ENCODE data around the gene RD3L.

The RD3L gene

GRCh38 chr14:103949131-103949790 is 6.9 kb upstream of the RD3L start:
- H3K27me3 ChIP-seq (ENCODE audit: control insufficient read depth, insufficient read depth, low read length) = no peaks in the 10 kb centered on the region
- H3K36me3 ChIP-seq (ENCODE audit: control insufficient read depth, insufficient read depth, low read length) = no peaks in the 10 kb centered on the region
- no peak overlapping the region for H3K4me3 ChIP-seq (ENCODE audit: low read depth, low read length)
- H3K9ac ChIP-seq (ENCODE audit: low read length) = no peak overlapping the region
- no peak overlapping the region for H3K27ac ChIP-seq (ENCODE audit: low read depth, low read length)
- 0 out of 2 replicates have a peak, but pooled peaks cover 5% of the 10 kb centered on the region for H3K9me3 ChIP-seq (ENCODE audit: control insufficient read depth, insufficient read depth, low read depth, low read length)
- no peaks in the 10 kb centered on the region for H3K4me1 ChIP-seq (ENCODE audit: control insufficient read depth, insufficient read depth, low read length)

- no peaks in the 10 kb centered on the region for H3K4me1 ChIP-seq (ENCODE audit: control insufficient read depth, insufficient read depth, low read length)
- H3K36me3 ChIP-seq (ENCODE audit: control insufficient read depth, insufficient read depth, low read length) = no peaks in the 10 kb centered on the region
- no peak overlapping the region for H3K4me3 ChIP-seq (ENCODE audit: low read depth, low read length)
- H3K27me3 ChIP-seq (ENCODE audit: control insufficient read depth, insufficient read depth, low read length) = no peaks in the 10 kb centered on the region
- 0 out of 2 replicates have a peak, but pooled peaks cover 5% of the 10 kb centered on the region for H3K9me3 ChIP-seq (ENCODE audit: control insufficient read depth, insufficient read depth, low read depth, low read length)
- no peak overlapping the region for H3K9ac ChIP-seq (ENCODE audit: low read length)
- H3K27ac ChIP-seq (ENCODE audit: low read depth, low read length) = no peak overlapping the region
Measured at GRCh38 chr14:103948442-103948841, 6.1 kb upstream of the RD3L start.

- Histone ChIP-seq H3K36me3 (ENCODE audit: control insufficient read depth, insufficient read depth, low read length) (no peaks in the 10 kb centered on the region), H3K9ac (ENCODE audit: low read length) (no peak overlapping the region), H3K27me3 (ENCODE audit: control insufficient read depth, insufficient read depth, low read length) (no peaks in the 10 kb centered on the region), H3K9me3 (ENCODE audit: control insufficient read depth, insufficient read depth, low read depth, low read length) (0 out of 2 replicates have a peak, but pooled peaks cover 5% of the 10 kb centered on the region), H3K4me1 (ENCODE audit: control insufficient read depth, insufficient read depth, low read length) (no peaks in the 10 kb centered on the region), H3K27ac (ENCODE audit: low read depth, low read length) (no peak overlapping the region), H3K4me3 (ENCODE audit: low read depth, low read length) (no peak overlapping the region)
Measured at GRCh38 chr14:103946975-103947374, 4.6 kb upstream of the RD3L start.

GRCh38 chr14:103943673-103944072 is 1.3 kb upstream of the RD3L start:
- no peak overlapping the region for H3K9ac ChIP-seq (ENCODE audit: low read length)
- no peaks in the 10 kb centered on the region for H3K27me3 ChIP-seq (ENCODE audit: control insufficient read depth, insufficient read depth, low read length)
- no peaks in the 10 kb centered on the region for H3K36me3 ChIP-seq (ENCODE audit: control insufficient read depth, insufficient read depth, low read length)
- no peak overlapping the region for H3K27ac ChIP-seq (ENCODE audit: low read depth, low read length)
- H3K4me3 ChIP-seq (ENCODE audit: low read depth, low read length) = no peak overlapping the region
- H3K9me3 ChIP-seq (ENCODE audit: control insufficient read depth, insufficient read depth, low read depth, low read length) = 0 out of 2 replicates have a peak, but pooled peaks cover 5% of the 10 kb centered on the region
- H3K4me1 ChIP-seq (ENCODE audit: control insufficient read depth, insufficient read depth, low read length) = no peaks in the 10 kb centered on the region

GRCh38 chr14:103941462-103941861 is 867 bp downstream of the RD3L start:
- Histone ChIP-seq H3K36me3 (ENCODE audit: control insufficient read depth, insufficient read depth, low read length) (no peaks in the 10 kb centered on the region), H3K27ac (ENCODE audit: low read depth, low read length) (no peak overlapping the region), H3K4me1 (ENCODE audit: control insufficient read depth, insufficient read depth, low read length) (no peaks in the 10 kb centered on the region), H3K4me3 (ENCODE audit: low read depth, low read length) (no peak overlapping the region), H3K9me3 (ENCODE audit: control insufficient read depth, insufficient read depth, low read depth, low read length) (no peaks in the 10 kb centered on the region), H3K27me3 (ENCODE audit: control insufficient read depth, insufficient read depth, low read length) (no peaks in the 10 kb centered on the region), H3K9ac (ENCODE audit: low read length) (no peak overlapping the region)

GRCh38 chr14:103935102-103935501 is 7.2 kb downstream of the RD3L start:
- Histone ChIP-seq H3K9ac (ENCODE audit: low read length) (no peak overlapping the region), H3K9me3 (ENCODE audit: control insufficient read depth, insufficient read depth, low read depth, low read length) (no peaks in the 10 kb centered on the region), H3K4me1 (ENCODE audit: control insufficient read depth, insufficient read depth, low read length) (no peaks in the 10 kb centered on the region), H3K27me3 (ENCODE audit: control insufficient read depth, insufficient read depth, low read length) (no peaks in the 10 kb centered on the region), H3K36me3 (ENCODE audit: control insufficient read depth, insufficient read depth, low read length) (no peaks in the 10 kb centered on the region), H3K4me3 (ENCODE audit: low read depth, low read length) (no peak overlapping the region), H3K27ac (ENCODE audit: low read depth, low read length) (no peak overlapping the region)

GRCh38 chr14:103932791-103933490 is 9.4 kb downstream of the RD3L start:
- H3K9me3 ChIP-seq (ENCODE audit: control insufficient read depth, insufficient read depth, low read depth, low read length) = no peaks in the 10 kb centered on the region
- H3K4me3 ChIP-seq (ENCODE audit: low read depth, low read length) = no peak overlapping the region
- no peak overlapping the region for H3K27ac ChIP-seq (ENCODE audit: low read depth, low read length)
- H3K27me3 ChIP-seq (ENCODE audit: control insufficient read depth, insufficient read depth, low read length) = no peaks in the 10 kb centered on the region
- no peaks in the 10 kb centered on the region for H3K36me3 ChIP-seq (ENCODE audit: control insufficient read depth, insufficient read depth, low read length)
- no peak overlapping the region for H3K9ac ChIP-seq (ENCODE audit: low read length)
- no peaks in the 10 kb centered on the region for H3K4me1 ChIP-seq (ENCODE audit: control insufficient read depth, insufficient read depth, low read length)

- Histone ChIP-seq H3K27me3 (ENCODE audit: control insufficient read depth, insufficient read depth, low read length) (no peaks in the 10 kb centered on the region), H3K9ac (ENCODE audit: low read length) (no peak overlapping the region), H3K4me3 (ENCODE audit: low read depth, low read length) (no peak overlapping the region), H3K36me3 (ENCODE audit: control insufficient read depth, insufficient read depth, low read length) (no peaks in the 10 kb centered on the region), H3K9me3 (ENCODE audit: control insufficient read depth, insufficient read depth, low read depth, low read length) (no peaks in the 10 kb centered on the region), H3K4me1 (ENCODE audit: control insufficient read depth, insufficient read depth, low read length) (no peaks in the 10 kb centered on the region), H3K27ac (ENCODE audit: low read depth, low read length) (no peak overlapping the region)
Measured at GRCh38 chr14:103931422-103931821, 10.9 kb downstream of the RD3L start.

- Histone ChIP-seq H3K27ac (ENCODE audit: low read depth, low read length) (no peak overlapping the region), H3K36me3 (ENCODE audit: control insufficient read depth, insufficient read depth, low read length) (no peaks in the 10 kb centered on the region), H3K4me1 (ENCODE audit: control insufficient read depth, insufficient read depth, low read length) (no peaks in the 10 kb centered on the region), H3K9me3 (ENCODE audit: control insufficient read depth, insufficient read depth, low read depth, low read length) (no peaks in the 10 kb centered on the region), H3K9ac (ENCODE audit: low read length) (no peak overlapping the region), H3K27me3 (ENCODE audit: control insufficient read depth, insufficient read depth, low read length) (no peaks in the 10 kb centered on the region), H3K4me3 (ENCODE audit: low read depth, low read length) (no peak overlapping the region)
Measured at GRCh38 chr14:103930051-103930604, 12.2 kb downstream of the RD3L start.

GRCh38 chr14:103928011-103928890 is 14.1 kb downstream of the RD3L start, which contains the start of gene TDRD9:
Gene TDRD9 (plus strand): TSS chr14:103928456. CDS start chr14:103928510, 54 bp downstream.
- no peaks in the 10 kb centered on the region for H3K9me3 ChIP-seq (ENCODE audit: control insufficient read depth, insufficient read depth, low read depth, low read length)
- H3K4me3 ChIP-seq (ENCODE audit: low read depth, low read length) = no peak within 1 kb of the TSS
- H3K4me1 ChIP-seq (ENCODE audit: control insufficient read depth, insufficient read depth, low read length) = no peaks in the 10 kb centered on the region
- no peak within 1 kb of the TSS for H3K9ac ChIP-seq (ENCODE audit: low read length)
- H3K27ac ChIP-seq (ENCODE audit: low read depth, low read length) = no peak within 1 kb of the TSS
- H3K36me3 ChIP-seq (ENCODE audit: control insufficient read depth, insufficient read depth, low read length) = no peaks in the 10 kb centered on the region
- no peaks in the 10 kb centered on the region for H3K27me3 ChIP-seq (ENCODE audit: control insufficient read depth, insufficient read depth, low read length)

All from HUES6 (cell line).